Ovary (tissue), 3 donors: ENCODE measurements around the gene CDCA7L.

Experiments
- EP300 ChIP-seq: sonication (generic); formaldehyde crosslinking; IDR thresholded peaks from one replicate; pipeline ENCODE4 v1.6.1; 2017; ENCODE audit warnings: antibody characterized with exemption
- POLR2A ChIP-seq: fragments of 450-650 bp; IDR thresholded peaks from one replicate; pipeline ENCODE4 v1.6.1; 2017; ENCODE audit warnings: antibody characterized with exemption, mild to moderate bottlenecking, moderate library complexity
- TF ChIP-seq, protein P1 (sequence below), 3 donors: fragments of 450-650 bp in 2 of 3; fragments of 200-600 bp in 1 of 3; IDR thresholded peaks; one replicate each; pipeline versions ENCODE4 v1.5.1 to v1.8.0; 2016 to 2022; ENCODE audit warnings: antibody characterized with exemption in 3 of 3, mild to moderate bottlenecking in 1 of 3
- donor health status: DM: no; HTN: no; CAD: no.

DNA sequence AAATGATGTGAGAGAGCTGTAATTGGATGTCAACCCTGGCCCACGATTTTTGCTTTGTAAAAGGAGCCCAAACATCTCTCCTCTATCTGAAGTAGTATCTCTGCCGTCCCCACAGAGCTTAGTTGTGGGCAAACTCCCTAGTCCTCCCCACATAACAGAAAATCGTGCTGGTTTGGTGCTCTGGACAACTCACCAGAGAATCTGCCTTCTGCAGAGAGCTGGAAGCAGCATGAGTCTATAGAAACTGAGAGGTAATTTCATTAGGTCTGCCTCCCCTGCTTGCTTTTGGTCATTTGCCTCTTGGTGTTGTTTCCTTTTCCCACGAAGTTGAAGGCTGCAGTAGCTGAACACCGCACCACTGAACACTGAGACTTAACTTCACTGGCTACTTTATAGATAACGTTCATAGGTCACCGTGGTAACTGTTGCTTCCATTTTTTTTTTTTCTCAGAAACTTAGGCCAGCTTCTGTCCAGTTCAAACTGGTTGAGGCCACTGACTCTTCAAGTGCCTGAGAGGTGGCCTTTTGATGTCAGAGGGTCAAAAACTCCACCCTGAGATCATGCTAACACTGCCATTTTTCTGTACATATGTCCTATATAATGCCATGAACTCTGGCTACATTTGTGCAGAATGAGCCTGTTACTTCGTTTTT is 3.3 kb upstream of the CDCA7L start:
- TF ChIP-seq POLR2A, result no peak
- TF ChIP-seq, protein P1, sequence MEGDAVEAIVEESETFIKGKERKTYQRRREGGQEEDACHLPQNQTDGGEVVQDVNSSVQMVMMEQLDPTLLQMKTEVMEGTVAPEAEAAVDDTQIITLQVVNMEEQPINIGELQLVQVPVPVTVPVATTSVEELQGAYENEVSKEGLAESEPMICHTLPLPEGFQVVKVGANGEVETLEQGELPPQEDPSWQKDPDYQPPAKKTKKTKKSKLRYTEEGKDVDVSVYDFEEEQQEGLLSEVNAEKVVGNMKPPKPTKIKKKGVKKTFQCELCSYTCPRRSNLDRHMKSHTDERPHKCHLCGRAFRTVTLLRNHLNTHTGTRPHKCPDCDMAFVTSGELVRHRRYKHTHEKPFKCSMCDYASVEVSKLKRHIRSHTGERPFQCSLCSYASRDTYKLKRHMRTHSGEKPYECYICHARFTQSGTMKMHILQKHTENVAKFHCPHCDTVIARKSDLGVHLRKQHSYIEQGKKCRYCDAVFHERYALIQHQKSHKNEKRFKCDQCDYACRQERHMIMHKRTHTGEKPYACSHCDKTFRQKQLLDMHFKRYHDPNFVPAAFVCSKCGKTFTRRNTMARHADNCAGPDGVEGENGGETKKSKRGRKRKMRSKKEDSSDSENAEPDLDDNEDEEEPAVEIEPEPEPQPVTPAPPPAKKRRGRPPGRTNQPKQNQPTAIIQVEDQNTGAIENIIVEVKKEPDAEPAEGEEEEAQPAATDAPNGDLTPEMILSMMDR (IDR thresholded peaks at IDR 0.05), result no peak
- TF ChIP-seq EP300, result no peak
